Endothelial cell of umbilical vein (primary cell): ENCODE measurements around the gene KRTAP10-10. TPM values are rescaled to one million over a fixed set of nuclear protein-coding genes. Genes with fewer than 3 reads are reported as not detected.

ENCODE experiments used
- BruUV-seq: library from RNA; stranded (reverse); fragments of 400-500 nt; replicated peaks from 2 replicates; lab custom pipeline; 2021; lab: Mats Ljungman, UMichigan
- CTCF ChIA-PET: fragments of 300-600, 350-600 bp; sonication (Branson Sonifier 250); formaldehyde crosslinking; loops from one replicate; lab custom pipeline; 2021; ENCODE audit warnings: antibody characterized with exemption, inconsistent platforms; lab: Charles Lee
- POLR2A ChIA-PET: fragments of 300-600, 350-600 bp; sonication (Branson Sonifier 250); formaldehyde crosslinking; loops from one replicate; lab custom pipeline; 2021; ENCODE audit warnings: antibody characterized with exemption, inconsistent platforms; lab: Charles Lee
- DNase-seq: peaks from one replicate; pipeline ENCODE4 v3.0.0-alpha.2; 2011; ENCODE audit warnings: low read depth, low spot score
- FAIRE-seq: peaks from 2 replicates; lab custom pipeline; 2011; peaks lifted over from hg19 to GRCh38; lab: Jason Lieb, UNC
- H2AFZ ChIP-seq: 2 replicates; pipeline ENCODE4 v1.6.0; 2012; ENCODE audit warnings: low read depth, low read length, control low read depth, inconsistent platforms
- H3K27ac ChIP-seq: 2 replicates; pipeline ENCODE4 v1.5.1; 2011; ENCODE audit warnings: low read depth, mild to moderate bottlenecking, control low read depth, low read length, moderate library complexity; ENCODE audit not compliant: insufficient read depth
- H3K27me3 ChIP-seq, 2 experiments: 2 replicates each; pipeline versions ENCODE4 v1.6.0 to v1.6.1; 2011; ENCODE audit warnings: low read length in 2 of 2, mixed read lengths in 1 of 2; ENCODE audit not compliant: control insufficient read depth in 2 of 2, insufficient read depth in 2 of 2
- H3K36me3 ChIP-seq, 2 experiments: 2 replicates in 1 of 2; 3 replicates in 1 of 2; pipeline ENCODE4 v1.5.1; 2011; ENCODE audit warnings: low read length in 2 of 2, mild to moderate bottlenecking in 1 of 2, moderate library complexity in 1 of 2; ENCODE audit not compliant: control insufficient read depth in 2 of 2, insufficient read depth in 2 of 2; ENCODE audit errors: extremely low read depth in 1 of 2
- H3K4me1 ChIP-seq: 3 replicates; pipeline ENCODE4 v1.5.1; 2011; ENCODE audit warnings: mild to moderate bottlenecking, low read length; ENCODE audit not compliant: control insufficient read depth, insufficient read depth; ENCODE audit errors: extremely low read depth
- H3K4me2 ChIP-seq: 2 replicates; pipeline ENCODE4 v1.6.1; 2011; ENCODE audit warnings: low read length, control low read depth, mixed read lengths; ENCODE audit not compliant: insufficient read depth
- H3K4me3 ChIP-seq, 3 experiments: fragments of 200-600 bp in 1 of 3; sonication (generic), shearing (Covaris generic) in 1 of 3; replicated peaks in 1 of 3; 2 replicates each; pipeline ENCODE4 v1.5.1; 2011 to 2016; ENCODE audit warnings: control low read depth in 3 of 3, low read length in 3 of 3, mild to moderate bottlenecking in 2 of 3, inconsistent platforms in 1 of 3, low read depth in 1 of 3, moderate library complexity in 1 of 3; ENCODE audit not compliant: insufficient read depth in 1 of 3
- H3K79me2 ChIP-seq: 2 replicates; pipeline ENCODE4 v1.6.0; 2012; ENCODE audit warnings: low read length, inconsistent platforms; ENCODE audit not compliant: control insufficient read depth, insufficient read depth
- H3K9ac ChIP-seq: replicated peaks from 2 replicates; pipeline ENCODE3; 2011; ENCODE audit warnings: low read length, control low read depth; ENCODE audit not compliant: insufficient read depth; ENCODE audit errors: extremely low read depth
- H3K9me1 ChIP-seq: replicated peaks from 3 replicates; pipeline ENCODE4 v1.6.0; 2011; ENCODE audit warnings: mild to moderate bottlenecking, low read length; ENCODE audit not compliant: control insufficient read depth, insufficient read depth; ENCODE audit errors: extremely low read depth
- H3K9me3 ChIP-seq: replicated peaks from 2 replicates; pipeline ENCODE4 v1.5.1; 2012; ENCODE audit warnings: low read length, inconsistent platforms; ENCODE audit not compliant: control insufficient read depth, insufficient read depth
- H4K20me1 ChIP-seq: replicated peaks from 2 replicates; pipeline ENCODE3; 2011; ENCODE audit warnings: mild to moderate bottlenecking, low read length; ENCODE audit not compliant: control insufficient read depth, insufficient read depth; ENCODE audit errors: extremely low read depth
- EZH2 ChIP-seq: IDR thresholded peaks from 2 replicates; pipeline ENCODE4 v1.6.1; 2012; ENCODE audit warnings: borderline replicate concordance, low read depth, mild to moderate bottlenecking, moderate library complexity, low read length, inconsistent platforms; ENCODE audit not compliant: severe bottlenecking
- FOS ChIP-seq: IDR thresholded peaks from 2 replicates; pipeline ENCODE4 v1.6.1; 2011; ENCODE audit warnings: mild to moderate bottlenecking, low read length, moderate library complexity, borderline replicate concordance; ENCODE audit not compliant: insufficient read depth
- GATA2 ChIP-seq: IDR thresholded peaks from 2 replicates; pipeline ENCODE4 v1.7.0; 2011; ENCODE audit warnings: low read depth, mild to moderate bottlenecking, moderate library complexity, mixed read lengths, low read length; ENCODE audit not compliant: insufficient read length, insufficient read depth
- JUN ChIP-seq: IDR thresholded peaks from 2 replicates; pipeline ENCODE4 v1.6.1; 2011; ENCODE audit warnings: borderline replicate concordance, low read depth; ENCODE audit not compliant: insufficient read length, insufficient read depth
- MYC ChIP-seq: IDR thresholded peaks from one replicate; pipeline ENCODE4 v1.6.1; 2011; ENCODE audit warnings: mild to moderate bottlenecking, low read depth, low read length
- POLR2A ChIP-seq: IDR thresholded peaks from 2 replicates; pipeline ENCODE4 v1.6.1; 2012; ENCODE audit warnings: low read depth, mild to moderate bottlenecking, control low read depth, low read length
- POLR2AphosphoS5 ChIP-seq: IDR thresholded peaks from 2 replicates; pipeline ENCODE4 v1.6.1; 2012; ENCODE audit warnings: low read depth, mild to moderate bottlenecking, control low read depth, low read length, moderate library complexity; ENCODE audit not compliant: insufficient read depth
- dilution Hi-C: fragments of 300-500 bp; cut with MboI; formaldehyde crosslinking; loops from one replicate; pipeline ENCODE4 v1.15.0; 2019; ENCODE audit warnings: low sequenced_read_pairs; ENCODE audit not compliant: extremely low pct_ligation_motif_present
- intact Hi-C: fragments of 100-400 bp; cut with micrococcal nuclease; formaldehyde crosslinking; loops from one replicate; pipeline ENCODE4 v1.10.0; 2022
- polyA plus RNA-seq, 4 experiments: library from polyadenylated mRNA; depleted of rRNA in 3 of 4; stranded (reverse) in 3 of 4; unstranded in 1 of 4; fragments of >200 nt; gene quantifications; 2 replicates each; pipeline versions ENCODE4 v1.2.1 to v1.2.3, GENCODE V29; 2011 to 2012; ENCODE audit warnings: missing spikeins in 1 of 4
- total RNA-seq: library from RNA; stranded (reverse); gene quantifications from 2 replicates; pipeline ENCODE4 v1.2.3, GENCODE V29; 2021
- TF ChIP-seq, protein P1 (sequence below): IDR thresholded peaks from 2 replicates; pipeline ENCODE4 v1.6.1; 2011; ENCODE audit not compliant: insufficient read depth, insufficient read length
- TF ChIP-seq, protein P2 (sequence below), 2 donors: IDR thresholded peaks; 1 replicate in 1 of 2; 2 replicates in 1 of 2; pipeline ENCODE4 v1.5.1; 2011; ENCODE audit warnings: low read length in 2 of 2, mild to moderate bottlenecking in 2 of 2, moderate library complexity in 2 of 2, control low read depth in 1 of 2, inconsistent platforms in 1 of 2, low read depth in 1 of 2; ENCODE audit not compliant: insufficient read depth in 1 of 2; ENCODE audit errors: extremely low read depth in 1 of 2

KRTAP10-10 gene
- total and polyA plus RNA-seq, 2 donors (not counting 3 experiments of a cell fraction or from before 2014, with no cell fraction given), result not detected

DNA sequence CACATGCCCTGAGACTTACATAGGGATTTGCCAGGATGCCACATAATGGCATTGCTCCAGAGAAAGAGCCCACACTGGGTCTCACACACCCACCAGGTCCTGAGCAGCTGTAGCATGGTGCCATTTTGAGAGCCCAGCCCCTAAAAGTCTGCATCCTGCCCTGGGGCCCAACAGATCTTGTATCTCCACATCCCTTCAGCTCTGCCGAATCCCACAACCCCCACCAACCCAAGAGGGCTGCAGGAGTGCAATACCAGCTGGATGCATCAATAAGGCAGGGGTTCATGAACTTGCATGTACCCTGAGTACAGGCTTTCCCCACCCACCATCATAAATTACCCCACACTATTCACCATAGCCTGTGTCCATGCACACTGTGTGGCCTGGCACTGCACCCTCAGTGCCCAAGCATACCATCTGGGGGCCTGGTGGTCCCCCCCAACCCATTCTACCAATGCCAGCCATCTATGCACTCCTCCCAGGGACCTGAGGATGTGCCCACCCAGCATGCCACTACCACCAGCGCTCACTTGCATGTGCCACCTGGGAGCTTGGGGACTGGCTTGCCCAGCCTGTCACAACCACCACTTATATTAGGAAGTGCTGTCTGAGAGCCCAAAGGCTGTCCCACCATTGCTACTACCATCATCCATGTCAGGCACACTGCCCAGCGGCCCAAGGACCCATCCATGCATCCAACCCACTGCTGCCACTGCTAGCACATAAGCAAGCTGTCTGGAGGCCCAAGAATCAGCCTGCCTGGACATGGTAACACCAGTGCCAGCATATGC, 33.7 kb downstream of the KRTAP10-10 start:
- Histone ChIP-seq H3K79me2 (no peaks in the 10 kb centered on the region), H3K9me1 (no peaks in the 10 kb centered on the region), H2AFZ (no peak overlapping the region), H3K4me2 (no peak overlapping the region), H3K4me3 (no peak overlapping the region), H3K4me1 (no peaks in the 10 kb centered on the region), H3K9me3 (no peaks in the 10 kb centered on the region), H3K36me3 (no peaks in the 10 kb centered on the region), H3K27me3 (peaks cover 0 to 4% of the 10 kb centered on the region in 2 experiments), H4K20me1 (no peaks in the 10 kb centered on the region), H3K9ac (no peak overlapping the region), H3K27ac (no peak overlapping the region)
- no peak for FAIRE-seq
- dilution Hi-C loops (no loop called here), intact Hi-C loops (no loop called here)
- DNase-seq, result no peak
- CTCF ChIA-PET, result interaction anchor here (0.5 kb wide), 1 partner anchor 85 kb away, joined by 3 read pairs; no protein-coding TSS in a partner anchor
- POLR2A ChIA-PET, result no interaction called here
- TF ChIP-seq, protein P1, sequence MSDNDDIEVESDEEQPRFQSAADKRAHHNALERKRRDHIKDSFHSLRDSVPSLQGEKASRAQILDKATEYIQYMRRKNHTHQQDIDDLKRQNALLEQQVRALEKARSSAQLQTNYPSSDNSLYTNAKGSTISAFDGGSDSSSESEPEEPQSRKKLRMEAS, result no peak
- TF ChIP-seq JUN, result no peak
- TF ChIP-seq POLR2A, result no peak
- no peak for TF ChIP-seq POLR2AphosphoS5
- TF ChIP-seq GATA2, result no peak
- TF ChIP-seq, protein P2, sequence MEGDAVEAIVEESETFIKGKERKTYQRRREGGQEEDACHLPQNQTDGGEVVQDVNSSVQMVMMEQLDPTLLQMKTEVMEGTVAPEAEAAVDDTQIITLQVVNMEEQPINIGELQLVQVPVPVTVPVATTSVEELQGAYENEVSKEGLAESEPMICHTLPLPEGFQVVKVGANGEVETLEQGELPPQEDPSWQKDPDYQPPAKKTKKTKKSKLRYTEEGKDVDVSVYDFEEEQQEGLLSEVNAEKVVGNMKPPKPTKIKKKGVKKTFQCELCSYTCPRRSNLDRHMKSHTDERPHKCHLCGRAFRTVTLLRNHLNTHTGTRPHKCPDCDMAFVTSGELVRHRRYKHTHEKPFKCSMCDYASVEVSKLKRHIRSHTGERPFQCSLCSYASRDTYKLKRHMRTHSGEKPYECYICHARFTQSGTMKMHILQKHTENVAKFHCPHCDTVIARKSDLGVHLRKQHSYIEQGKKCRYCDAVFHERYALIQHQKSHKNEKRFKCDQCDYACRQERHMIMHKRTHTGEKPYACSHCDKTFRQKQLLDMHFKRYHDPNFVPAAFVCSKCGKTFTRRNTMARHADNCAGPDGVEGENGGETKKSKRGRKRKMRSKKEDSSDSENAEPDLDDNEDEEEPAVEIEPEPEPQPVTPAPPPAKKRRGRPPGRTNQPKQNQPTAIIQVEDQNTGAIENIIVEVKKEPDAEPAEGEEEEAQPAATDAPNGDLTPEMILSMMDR (IDR thresholded peaks at IDR 0.05; ENCODE audit: extremely low read depth in 1 of 2, insufficient read depth in 1 of 2, low read depth in 1 of 2, low read length in 2 of 2), result no peak
- no peak for TF ChIP-seq FOS
- TF ChIP-seq EZH2, result no peak
- no peak for TF ChIP-seq MYC
- no TSS peak for BruUV-seq
